ENCODE results near the gene RANBP10. TPM values are rescaled to one million over a fixed set of nuclear protein-coding genes. Genes with fewer than 3 reads are reported as not detected.
"Not testable (repeated sequence)": the region's sequence is repeated elsewhere in the genome, so short reads cannot be mapped to it uniquely, and the experiment has no call there.

The RANBP10 gene
- total RNA-seq, 3 donors from 2014 or later: 7.7 to 13.2 (median 13.1) TPM

DNA sequence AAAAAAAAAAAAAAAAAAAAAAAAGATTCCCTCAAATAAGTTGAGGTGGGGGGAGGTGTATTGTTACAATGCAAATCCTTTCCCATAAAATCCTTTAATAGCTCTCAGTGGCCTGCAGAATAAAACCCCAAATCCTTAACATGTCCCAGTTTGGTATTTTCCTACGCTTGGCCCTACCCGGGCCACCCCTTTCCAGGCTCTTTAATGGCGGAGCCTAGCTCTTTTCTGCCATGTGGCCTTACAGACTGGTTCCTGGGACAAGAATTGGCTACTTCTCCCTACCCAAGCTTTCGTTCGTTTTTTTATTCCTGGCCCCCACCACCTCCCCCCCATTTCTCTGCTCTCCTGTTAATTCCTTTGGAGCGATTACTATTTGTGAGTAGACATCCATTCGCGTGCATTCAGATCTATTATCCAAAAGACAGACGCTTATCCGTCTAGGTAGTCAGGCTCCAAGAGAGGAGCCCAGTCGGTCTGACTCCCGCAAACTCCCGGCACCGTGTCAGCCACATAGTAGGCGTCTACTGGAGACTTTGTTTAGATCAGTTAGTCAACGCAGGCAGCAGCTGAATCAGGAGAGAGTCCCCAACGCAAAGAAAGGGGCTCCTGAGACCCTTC is 34.9 kb upstream of the RANBP10 start:
- no peaks in the 10 kb centered on the region for H3K27me3 ChIP-seq
- DNase-seq (ENCODE audit: low spot score in 2 of 2): no peak
- intact Hi-C loops (cut with DNase I; ENCODE audit: low total_unique reads): no loop called here
- H3K4me1 ChIP-seq: peaks cover 21 to 31% of the 10 kb centered on the region in 2 donors
- no peaks in the 10 kb centered on the region for H3K9me3 ChIP-seq
- TF ChIP-seq POLR2AphosphoS5 (IDR thresholded peaks at IDR 0.05) (no peak), POLR2A (IDR thresholded peaks at IDR 0.05) (no peak)
- TF ChIP-seq, protein P1, sequence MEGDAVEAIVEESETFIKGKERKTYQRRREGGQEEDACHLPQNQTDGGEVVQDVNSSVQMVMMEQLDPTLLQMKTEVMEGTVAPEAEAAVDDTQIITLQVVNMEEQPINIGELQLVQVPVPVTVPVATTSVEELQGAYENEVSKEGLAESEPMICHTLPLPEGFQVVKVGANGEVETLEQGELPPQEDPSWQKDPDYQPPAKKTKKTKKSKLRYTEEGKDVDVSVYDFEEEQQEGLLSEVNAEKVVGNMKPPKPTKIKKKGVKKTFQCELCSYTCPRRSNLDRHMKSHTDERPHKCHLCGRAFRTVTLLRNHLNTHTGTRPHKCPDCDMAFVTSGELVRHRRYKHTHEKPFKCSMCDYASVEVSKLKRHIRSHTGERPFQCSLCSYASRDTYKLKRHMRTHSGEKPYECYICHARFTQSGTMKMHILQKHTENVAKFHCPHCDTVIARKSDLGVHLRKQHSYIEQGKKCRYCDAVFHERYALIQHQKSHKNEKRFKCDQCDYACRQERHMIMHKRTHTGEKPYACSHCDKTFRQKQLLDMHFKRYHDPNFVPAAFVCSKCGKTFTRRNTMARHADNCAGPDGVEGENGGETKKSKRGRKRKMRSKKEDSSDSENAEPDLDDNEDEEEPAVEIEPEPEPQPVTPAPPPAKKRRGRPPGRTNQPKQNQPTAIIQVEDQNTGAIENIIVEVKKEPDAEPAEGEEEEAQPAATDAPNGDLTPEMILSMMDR (IDR thresholded peaks at IDR 0.05): no peak
- H3K4me3 ChIP-seq: peak overlapping the region; percentile 82 to 96 (median 84)
- peak overlapping the region; percentile 99 to 100 for H3K27ac ChIP-seq
- H3K36me3 ChIP-seq: no peaks in the 10 kb centered on the region

DNA sequence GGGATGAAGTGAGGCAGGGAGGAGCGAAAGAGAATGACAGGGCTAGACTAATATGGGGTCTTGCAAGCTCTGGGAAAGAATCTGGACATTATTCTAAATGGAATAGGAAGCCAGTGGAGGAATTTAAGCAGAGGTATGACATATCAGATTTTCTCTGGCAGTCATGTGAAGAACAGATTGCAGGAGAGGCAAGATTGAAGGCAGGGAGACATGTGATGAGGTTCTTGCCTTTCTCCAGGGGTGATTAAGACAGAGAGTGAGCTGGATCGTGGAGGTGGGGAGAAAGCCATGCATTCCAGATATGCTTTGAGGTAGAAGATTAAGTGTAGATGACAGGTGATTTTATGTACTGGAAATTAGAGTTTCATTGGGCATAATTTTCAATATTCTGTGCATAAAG is 31.5 kb upstream of the RANBP10 start:
- no peaks in the 10 kb centered on the region for H3K9me3 ChIP-seq
- intact Hi-C loops (cut with DNase I; ENCODE audit: low total_unique reads): no loop called here

DNA sequence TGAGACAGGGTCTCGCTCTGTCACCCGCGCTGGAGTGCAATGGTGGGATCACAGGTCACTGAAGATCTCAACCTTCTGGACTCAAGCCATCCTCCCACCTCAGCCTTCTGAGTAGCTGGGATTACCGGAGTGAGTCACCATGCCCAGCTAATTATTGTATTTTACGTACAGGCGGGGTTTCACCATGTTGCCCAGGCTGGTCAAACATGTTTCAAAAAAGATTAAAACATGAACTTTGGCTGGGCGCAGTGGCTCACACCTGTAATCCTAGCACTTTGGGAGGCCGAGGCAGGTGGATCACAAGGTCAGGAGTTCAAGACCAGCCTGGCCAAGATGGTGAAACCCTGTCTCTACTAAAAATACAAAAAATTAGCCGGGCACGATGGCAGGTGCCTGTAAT is 30.8 kb upstream of the RANBP10 start:
- H3K4me3 ChIP-seq; H3K27me3 ChIP-seq; H3K27ac ChIP-seq; H3K9me3 ChIP-seq; intact Hi-C loops (cut with DNase I; ENCODE audit: low total_unique reads); DNase-seq (ENCODE audit: low spot score in 2 of 2); H3K4me1 ChIP-seq; H3K36me3 ChIP-seq: not testable (repeated sequence)

More for the DNA sequence above, 31.5 kb upstream of the RANBP10 start:
- Histone ChIP-seq H3K4me1 (peaks cover 5% of the 10 kb centered on the region in 2 donors), H3K27me3 (no peaks in the 10 kb centered on the region), H3K36me3 (no peaks in the 10 kb centered on the region), H3K4me3 (no peak overlapping the region), H3K27ac (no peak overlapping the region)
- TF ChIP-seq, protein P1 (IDR thresholded peaks at IDR 0.05): no peak
- TF ChIP-seq POLR2A (IDR thresholded peaks at IDR 0.05) (no peak), POLR2AphosphoS5 (IDR thresholded peaks at IDR 0.05) (no peak)
- DNase-seq (ENCODE audit: low spot score in 2 of 2): no peak

DNA sequence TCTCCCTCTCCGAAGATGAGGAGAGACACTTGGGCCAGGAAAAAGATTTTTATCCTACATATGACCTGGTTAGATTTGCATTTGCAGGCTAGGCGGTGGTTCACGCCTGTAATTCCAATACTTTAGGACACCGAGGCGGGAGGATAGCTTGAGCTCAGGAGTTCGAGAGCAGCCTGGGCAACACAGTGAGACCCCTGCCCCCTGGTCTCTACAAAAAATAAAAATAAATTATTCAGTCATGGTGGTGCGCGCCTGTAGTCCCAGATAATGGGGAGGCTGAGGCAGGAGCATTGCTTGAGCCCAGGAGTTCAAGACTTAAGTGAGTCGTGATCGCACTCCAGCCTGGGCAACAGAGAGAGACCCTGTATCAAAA is 27.9 kb upstream of the RANBP10 start:
- Histone ChIP-seq H3K36me3 (no peaks in the 10 kb centered on the region), H3K9me3 (no peaks in the 10 kb centered on the region), H3K4me3 (peak overlapping the region; percentile 83 to 92 (median 90)), H3K27ac (peak overlapping the region; percentile 72), H3K27me3 (no peaks in the 10 kb centered on the region), H3K4me1 (peaks cover 0 to 5% of the 10 kb centered on the region in 2 donors)
- intact Hi-C loops (cut with DNase I; ENCODE audit: low total_unique reads): no loop called here
- TF ChIP-seq, protein P1 (IDR thresholded peaks at IDR 0.05): no peak
- no peak for TF ChIP-seq POLR2AphosphoS5 (IDR thresholded peaks at IDR 0.05)
- TF ChIP-seq POLR2A (IDR thresholded peaks at IDR 0.05): no peak
- no peak for DNase-seq (ENCODE audit: low spot score in 2 of 2)

DNA sequence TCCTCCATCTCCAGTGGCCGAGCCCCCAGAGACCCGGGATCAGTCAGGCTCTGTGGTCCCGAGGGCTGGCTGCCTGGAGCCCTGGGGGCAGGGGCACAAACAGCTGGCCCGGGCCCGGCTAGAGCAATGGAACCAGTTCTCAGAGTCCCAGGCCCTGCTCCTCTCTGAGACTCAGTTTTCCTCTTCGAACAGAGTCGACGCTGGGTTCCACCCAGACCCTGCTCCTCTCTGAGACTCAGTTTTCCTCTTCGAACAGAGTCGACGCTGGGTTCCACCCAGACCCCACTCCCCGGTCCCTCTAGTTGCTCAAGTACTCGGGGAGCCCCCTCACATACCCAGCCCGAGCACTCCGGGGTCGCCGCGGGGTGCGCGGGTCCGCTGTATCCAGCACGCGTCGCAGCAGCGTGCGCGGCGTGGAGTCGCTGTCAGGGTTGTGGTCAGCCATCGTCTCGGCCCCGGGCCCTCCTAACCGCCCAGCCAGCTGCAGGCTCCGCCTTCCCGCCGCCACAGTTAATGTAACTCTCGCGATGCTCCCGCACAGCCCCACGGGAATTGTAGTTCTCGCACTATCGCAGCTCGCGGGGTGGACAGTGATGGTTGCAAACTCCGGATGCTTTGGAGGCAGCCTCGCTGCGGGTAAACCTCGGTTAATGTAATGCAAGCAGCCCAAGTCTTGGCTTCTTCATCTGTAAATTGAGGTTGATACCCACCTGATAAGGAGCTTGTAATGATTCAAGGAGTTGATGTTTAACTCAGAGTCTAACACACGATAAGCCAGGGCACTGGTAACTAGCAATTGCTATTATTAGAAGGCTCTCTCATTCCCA is 27.3 kb upstream of the RANBP10 start:
- H3K27me3 ChIP-seq: no peaks in the 10 kb centered on the region
- intact Hi-C loops (cut with DNase I; ENCODE audit: low total_unique reads): loop anchor here (2.0 kb wide), 1 partner anchor 33 kb away; no protein-coding TSS in a partner anchor
- H3K9me3 ChIP-seq: no peaks in the 10 kb centered on the region
- H3K36me3 ChIP-seq: no peaks in the 10 kb centered on the region
- H3K4me3 ChIP-seq: peak overlapping the region; percentile 83 to 92 (median 90)
- H3K4me1 ChIP-seq: peaks cover 0 to 5% of the 10 kb centered on the region in 2 donors
- TF ChIP-seq POLR2A (IDR thresholded peaks at IDR 0.05) (no peak), POLR2AphosphoS5 (IDR thresholded peaks at IDR 0.05) (peak; percentile 35 to 66 (median 53))
- TF ChIP-seq, protein P1 (IDR thresholded peaks at IDR 0.05): no peak
- peak overlapping the region; percentile 72 for H3K27ac ChIP-seq
- peak; percentile 83 to 91 for DNase-seq (ENCODE audit: low spot score in 2 of 2)

Data from breast epithelium (tissue), 4 donors.